GM11168 (cell line): ENCODE data around the gene CSMD2.

Experiments used
- in situ Hi-C: fragments of 300-500 bp; cut with MboI; formaldehyde crosslinking; loops from one replicate; pipeline ENCODE4 v1.12.0; 2022; ENCODE audit warnings: low sequenced_read_pairs; ENCODE audit not compliant: unreplicated experiment

Gene CSMD2

DNA sequence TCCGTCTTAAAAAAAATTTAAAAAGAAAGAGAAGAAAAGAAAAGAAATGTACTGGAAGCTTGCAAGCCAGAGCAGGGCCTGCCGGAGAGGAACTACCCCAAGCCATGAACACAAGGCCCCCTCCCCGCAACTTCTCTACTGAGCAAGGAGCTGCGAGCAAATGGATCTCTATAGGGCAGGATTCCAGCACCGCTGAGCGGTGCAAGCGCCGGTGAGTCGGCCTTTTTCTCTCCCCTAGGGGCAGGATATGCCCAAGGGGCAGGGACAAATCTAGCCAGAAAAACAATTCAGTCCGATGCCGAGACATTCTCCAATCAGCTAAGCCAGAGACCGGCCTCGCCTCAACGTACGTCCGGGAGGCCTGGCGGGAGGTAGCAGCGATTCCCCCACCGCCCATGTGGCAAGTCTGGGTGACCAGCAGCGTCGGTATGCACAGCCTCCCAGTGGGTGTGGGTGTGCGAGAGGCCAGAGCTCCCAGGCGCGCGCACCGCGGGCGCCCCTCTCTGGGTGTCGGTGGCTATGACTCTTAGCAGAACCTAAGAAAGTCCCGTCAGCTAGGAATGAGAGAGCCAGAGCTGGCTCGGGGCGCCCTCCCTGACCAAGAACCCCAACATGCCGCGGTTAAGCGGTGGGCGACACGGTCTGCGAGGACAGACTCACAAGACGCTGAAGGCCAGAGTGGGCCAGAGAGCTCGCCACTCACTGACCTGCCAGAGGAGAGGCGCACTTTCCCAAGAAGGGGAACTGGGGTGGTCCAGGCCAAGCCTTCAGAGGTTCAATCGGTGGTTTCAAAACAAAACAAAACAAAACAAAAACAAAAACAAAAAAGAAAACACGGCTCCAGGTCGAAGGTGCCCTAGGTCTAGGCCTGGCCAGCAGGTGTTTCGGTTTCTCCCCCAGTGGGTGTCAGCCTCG is 1.9 kb downstream of the CSMD2 start:
- in situ Hi-C loops, result no loop called here

DNA sequence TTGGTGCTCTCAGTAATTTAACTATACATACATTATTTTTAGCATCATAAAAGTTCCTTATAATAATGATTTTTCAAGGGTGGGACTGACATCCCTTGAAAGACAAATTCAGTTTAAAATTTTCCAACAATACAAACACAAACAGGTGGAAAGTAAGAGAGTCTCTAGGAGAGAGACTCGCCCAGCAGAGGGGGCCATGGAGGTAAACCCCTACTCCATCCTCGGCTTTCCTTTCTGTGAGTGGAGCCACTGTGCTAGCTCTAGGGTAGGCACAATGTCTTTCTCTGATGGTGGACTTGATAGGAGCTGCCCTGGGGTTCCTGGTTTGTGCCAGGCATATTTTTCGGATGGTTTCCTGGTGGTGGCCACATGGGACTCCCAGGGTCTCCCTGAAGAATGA is 8.3 kb downstream of the CSMD2 start:
- in situ Hi-C loops, result no loop called here

DNA sequence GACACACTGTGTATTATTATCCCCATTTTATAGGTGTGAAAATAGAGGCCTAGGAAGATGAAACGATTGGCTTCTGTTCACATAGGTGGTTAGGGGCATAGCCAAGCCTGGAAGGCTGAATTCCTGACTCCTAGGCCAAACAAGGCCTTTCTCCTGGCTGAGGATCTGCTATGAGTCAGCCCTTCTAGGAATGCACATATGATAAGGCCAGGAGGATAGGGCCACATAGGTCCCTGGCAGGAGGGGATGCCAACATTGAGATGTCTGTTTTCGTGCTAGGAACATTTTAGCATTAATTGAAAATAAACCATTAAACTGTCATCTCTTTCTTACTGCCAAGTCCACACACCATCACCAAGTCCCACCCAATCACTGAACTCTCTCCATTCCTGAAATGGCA is 9.2 kb downstream of the CSMD2 start:
- in situ Hi-C loops, result no loop called here

- in situ Hi-C loops, result no loop called here
These were observed 11.8 kb downstream of the CSMD2 start for GRCh38 chr1:34153246-34153645.

DNA sequence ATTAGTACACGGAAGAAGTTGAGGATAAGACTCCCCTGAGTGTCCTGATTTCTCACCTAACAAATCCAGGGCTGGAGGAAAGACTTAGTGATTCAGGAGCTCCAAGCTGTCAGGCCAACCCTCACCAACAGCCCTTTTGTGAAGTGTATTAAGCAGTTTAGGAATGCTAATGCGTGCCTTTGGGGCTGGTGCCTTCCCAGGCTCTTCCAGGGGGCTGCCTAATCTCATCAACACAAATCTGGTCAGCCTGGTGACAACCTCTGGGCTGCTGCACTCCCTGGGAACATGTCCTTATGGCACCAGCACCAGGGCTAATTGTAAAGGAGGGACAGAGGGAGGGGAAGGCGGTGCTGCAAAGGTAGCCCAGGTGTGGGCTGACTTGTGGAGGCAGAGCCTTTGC is 15.5 kb downstream of the CSMD2 start:
- in situ Hi-C loops, result no loop called here

DNA sequence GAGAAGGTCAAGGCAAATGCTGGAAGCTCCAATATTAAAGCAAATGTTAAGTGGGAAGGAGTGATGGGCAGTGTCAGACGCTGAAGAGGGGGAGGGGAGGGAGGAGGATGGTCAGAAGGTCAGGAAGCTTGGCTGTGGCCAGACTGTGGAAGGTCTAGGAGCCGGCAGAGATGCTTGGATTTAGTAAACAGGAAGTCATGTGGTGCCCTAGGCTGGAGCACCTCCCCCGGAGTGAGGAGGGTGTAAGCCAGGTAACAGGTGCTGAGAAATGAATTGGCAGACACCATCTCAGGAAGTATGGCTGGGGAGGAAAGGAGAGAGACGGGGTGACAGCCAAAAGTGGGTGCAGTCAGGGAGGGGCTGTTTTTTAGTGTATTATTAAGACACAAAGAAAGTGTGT is 17.7 kb downstream of the CSMD2 start:
- in situ Hi-C loops, result no loop called here

GRCh38 chr1:34144766-34145165 is 20.3 kb downstream of the CSMD2 start:
- in situ Hi-C loops, result no loop called here

GRCh38 chr1:34143975-34144374 is 21.1 kb downstream of the CSMD2 start:
- in situ Hi-C loops, result no loop called here

DNA sequence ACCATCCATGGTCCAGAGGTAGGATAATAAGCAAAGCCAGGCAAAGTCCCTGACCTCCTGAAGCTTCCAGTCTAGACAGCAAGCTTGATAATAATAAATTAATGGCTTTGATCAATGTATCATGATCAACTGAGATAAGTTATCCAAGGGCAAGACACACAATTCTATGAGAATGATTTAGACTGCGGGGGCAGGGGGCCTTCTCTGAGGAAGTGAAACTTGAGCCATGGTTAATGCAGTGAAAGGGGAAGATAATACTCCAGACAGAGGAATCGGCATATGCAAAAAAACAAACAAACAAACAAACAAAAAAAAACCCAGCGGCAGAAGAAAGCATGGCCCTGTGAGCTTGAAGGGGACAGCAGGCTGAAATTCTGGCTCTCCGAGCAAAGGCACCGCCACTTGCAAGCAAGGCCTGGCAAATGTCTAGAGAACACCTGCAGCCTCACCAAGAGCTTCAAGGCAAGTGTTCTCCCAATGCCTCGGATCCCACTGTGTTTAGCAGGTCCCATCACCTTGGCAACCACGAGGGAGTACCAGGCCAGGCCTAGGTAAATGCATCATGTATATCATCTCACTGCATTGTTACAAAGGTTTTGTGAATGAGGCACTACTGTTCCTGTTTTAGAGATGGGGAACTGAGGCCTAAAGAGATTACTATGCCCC is 24.9 kb downstream of the CSMD2 start:
- in situ Hi-C loops, result no loop called here

- in situ Hi-C loops, result no loop called here
These were observed 27.6 kb downstream of the CSMD2 start for GRCh38 chr1:34137411-34137810.

- in situ Hi-C loops, result no loop called here
These were observed 32.9 kb downstream of the CSMD2 start for GRCh38 chr1:34132161-34132420.

DNA sequence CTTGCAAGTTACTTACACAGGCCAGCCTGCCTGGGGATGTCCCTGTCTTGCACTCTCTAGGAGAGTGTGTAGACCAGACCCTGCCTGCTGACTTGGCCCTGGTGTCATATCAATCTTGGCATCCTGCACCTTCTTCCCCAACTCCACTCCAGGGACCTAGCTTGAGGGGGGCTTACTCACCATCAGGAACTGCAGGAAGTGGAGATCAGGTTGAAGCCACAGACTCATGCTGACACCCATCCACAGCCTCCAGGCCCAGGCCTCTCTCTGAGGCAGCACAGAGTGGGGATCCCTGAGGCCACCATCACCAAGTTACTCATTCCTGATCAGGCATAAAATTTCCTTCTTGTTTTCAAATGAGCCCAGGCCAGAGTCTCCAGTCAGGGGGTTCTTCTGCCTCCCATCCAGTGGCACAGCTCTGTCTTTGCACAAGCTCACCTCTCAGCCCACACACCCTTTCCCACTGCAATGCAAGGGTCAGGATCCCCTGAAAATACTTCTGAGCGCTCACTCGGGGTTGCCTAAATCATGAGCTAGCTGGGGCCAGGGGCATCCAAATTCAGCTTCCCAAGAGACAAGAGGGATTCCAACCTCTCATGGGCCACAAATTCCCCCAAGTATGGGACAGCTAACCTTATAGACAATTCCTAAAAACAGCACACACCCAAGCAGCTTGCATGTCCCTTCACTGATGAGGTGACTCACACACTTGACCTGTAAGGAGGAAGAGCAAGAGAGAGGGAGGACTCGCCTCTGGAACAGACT is 33.5 kb downstream of the CSMD2 start:
- in situ Hi-C loops, result no loop called here

DNA sequence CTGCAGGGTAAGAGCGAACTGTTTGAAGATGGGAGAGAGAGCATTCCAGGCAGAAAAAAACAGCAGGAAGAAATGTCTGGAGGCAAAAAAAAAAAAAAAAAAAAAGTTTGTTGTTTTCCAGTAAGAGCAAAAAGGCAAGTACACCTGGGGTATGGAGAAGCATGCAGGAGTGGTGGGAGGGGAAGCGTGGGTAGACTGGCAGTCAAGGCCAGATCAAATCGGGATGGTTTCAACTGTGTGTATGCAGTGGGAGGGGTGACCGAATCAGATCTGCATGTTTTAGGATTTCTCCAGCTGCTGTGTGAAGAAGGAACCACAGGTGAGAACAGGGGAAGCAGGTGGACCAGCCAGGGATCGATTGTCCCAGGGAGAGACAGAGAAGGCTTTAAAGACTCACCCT is 34.7 kb downstream of the CSMD2 start:
- in situ Hi-C loops, result no loop called here

DNA sequence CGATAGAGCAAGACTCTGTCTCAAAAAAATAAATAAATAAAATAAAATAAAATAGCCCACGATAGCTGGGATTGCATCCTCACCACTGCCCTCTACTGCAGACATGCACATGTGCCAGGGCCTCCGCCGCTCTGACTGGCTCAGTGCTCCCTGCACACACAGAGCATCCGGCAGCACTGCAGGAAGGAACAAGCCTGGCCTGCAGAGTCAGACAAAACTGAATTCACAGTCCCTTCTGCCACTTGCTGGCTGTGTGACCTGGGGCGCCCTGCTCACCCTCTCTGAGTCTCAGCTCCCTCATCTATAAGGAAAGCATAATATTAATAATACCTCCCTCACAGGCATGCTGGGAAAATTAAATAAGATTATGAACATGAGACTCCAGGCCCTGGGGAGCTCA is 35.4 kb downstream of the CSMD2 start:
- in situ Hi-C loops, result no loop called here

DNA sequence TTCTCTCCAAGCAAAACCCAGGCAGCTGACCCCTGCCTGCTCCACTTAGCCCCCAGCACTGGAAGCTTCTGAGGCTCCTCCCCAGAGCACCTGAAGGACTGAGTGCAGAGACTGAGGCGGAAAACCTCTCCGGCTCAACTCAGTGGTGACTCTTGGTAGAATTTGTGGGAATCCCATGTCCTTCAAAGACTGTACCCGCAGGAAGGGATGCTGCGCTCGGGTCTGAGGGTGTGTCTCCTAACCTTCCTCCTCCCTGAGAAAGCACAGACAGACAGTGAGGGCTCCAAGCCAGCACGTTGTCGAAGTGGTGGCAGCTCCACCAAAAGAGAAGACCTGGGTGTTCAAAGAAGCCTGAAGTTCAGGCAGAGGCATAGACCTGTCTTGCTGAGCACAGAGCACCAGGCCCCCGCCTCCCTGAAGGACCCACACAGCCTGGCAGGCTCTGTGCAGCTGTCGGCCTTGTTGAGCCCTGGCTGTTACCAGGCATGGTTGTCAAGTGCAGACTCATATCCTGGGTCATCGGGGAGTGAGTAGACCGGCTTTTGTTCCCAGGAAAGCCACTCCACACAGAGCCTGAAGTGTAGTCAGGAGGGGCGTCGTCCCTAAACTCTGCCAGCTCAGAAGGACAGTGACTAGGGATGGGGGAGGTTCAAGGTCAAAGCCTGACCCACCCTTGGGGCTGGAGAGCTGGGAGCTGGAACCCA is 36.7 kb downstream of the CSMD2 start:
- in situ Hi-C loops, result no loop called here

- in situ Hi-C loops, result no loop called here
These were observed 37.7 kb downstream of the CSMD2 start for GRCh38 chr1:34127006-34128000.

DNA sequence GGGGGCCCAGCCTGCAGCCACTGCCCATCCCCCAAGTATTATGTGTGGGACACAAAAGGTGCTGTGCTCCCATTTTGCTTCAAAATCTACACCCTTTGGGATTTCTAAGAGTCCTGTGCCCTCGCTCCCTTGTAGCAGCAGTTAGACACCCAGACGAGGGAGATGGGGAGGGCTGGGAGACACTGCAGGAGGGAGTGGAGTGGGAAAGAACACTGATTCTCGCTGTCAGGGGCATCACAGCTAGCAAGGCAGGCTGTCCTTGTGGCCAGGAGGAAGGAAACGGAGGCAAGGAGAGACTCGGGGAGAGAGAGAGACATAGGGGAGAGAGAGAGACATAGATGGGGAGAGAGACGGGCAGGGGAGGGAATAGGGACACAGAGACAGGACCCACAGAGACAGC is 38.5 kb downstream of the CSMD2 start:
- in situ Hi-C loops, result no loop called here

DNA sequence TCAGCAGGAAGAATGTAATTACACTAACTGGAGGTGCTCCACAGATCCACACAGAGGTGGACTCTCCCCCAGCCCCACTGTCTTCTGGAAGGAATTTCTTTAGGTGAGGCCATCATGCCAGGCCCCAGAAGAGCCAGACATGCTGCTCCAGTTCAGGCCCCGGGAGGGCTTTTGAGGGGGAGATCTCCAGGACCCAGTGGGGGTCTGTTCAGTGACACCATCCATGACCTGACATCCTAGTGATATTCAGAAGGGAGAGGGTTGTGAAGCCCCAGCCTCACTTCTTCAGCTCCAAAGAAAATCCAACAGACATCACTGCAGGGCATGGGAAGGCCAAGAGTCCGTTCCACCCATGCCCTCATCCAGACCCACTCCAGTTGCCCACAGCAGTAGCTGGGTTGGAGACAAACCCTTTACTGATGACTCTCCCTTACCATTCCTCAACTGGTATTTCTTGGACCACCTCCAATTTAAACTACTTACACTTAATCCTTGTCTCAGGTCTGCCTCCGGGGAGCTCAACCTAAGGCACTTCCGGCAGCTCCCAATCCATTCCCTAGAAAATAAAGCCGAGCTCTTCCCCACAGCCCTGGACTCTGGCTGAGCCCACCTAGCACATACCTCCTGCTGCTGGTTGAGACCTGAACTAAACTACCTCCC is 39.2 kb downstream of the CSMD2 start:
- in situ Hi-C loops, result no loop called here
